Epidermal melanocyte (primary cell): ENCODE data around the gene ZFYVE27.
A peak's percentile ranks its signal among the peaks of the same experiment; 100 is the strongest.

Experiments used
- DNase-seq: peaks from one replicate; pipeline ENCODE4 v3.0.0; 2011; ENCODE audit warnings: low spot score; ENCODE audit not compliant: insufficient read length

ZFYVE27 gene

DNA sequence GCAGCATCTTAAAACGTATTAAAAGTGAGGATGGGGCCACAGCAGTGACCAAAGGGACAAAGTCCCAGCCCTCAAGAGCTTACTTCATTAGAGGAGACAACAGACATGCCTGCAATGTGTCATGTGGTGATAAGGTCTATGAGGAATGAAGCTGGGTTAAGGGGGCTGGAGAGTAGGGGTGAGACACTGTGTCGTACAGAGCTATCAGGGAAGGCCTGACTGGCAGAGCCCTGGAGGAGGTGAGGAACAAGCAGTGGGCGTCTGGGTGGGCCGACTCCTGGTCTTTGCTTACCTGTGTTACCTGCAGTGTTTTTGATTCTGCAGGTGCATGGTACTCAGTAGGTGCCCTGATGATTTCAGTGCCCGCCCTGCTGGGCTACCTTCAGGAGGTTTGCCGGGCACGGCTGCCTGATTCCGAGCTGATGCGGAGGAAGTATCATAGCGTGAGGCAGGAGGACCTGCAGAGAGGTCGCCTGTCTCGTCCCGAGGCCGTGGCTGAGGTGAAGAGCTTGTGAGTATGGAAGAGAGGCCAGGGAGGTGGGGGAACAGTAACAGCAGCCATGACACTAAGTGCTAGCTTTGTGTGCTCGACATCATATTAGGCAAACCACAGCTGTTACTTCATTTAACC lies 7.6 kb downstream of the ZFYVE27 start:
- no peak for DNase-seq

DNA sequence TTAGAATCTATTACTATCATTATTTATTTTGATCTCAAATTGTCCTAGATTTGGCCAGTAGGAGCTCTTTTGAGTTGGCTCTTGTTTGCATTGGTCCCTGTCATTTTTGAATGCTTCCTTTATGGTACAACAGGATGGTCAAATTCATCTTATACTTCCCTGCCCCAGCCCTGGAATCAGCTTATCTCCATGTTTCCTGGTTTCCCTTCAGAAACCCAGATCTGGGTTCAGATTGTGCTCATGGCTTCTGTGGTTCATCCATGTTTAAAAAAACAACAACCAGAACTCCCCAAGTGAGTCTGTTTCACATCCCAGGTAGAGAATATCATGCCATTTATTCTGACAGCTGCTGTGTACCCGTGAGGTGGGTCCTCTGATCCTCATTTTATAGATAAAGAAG lies 10.6 kb downstream of the ZFYVE27 start:
- DNase-seq, result no peak

DNA sequence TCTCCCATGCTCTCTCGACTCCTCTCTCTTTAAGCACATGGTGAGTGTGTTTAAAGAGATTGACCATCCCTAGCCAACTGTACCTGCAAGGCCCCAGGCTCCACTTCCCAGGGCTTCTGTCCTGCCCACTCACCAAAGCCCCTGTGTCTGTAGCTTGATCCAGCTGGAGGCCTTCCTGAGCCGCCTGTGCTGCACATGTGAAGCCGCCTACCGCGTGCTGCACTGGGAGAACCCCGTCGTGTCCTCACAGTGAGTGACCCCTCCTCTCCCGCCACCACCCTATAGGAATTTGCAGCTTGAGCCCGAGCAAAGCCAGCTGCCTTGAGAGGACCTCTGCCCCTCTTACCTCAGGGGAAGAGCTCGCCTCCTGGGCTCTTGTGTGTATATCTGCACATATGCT lies 11.2 kb downstream of the ZFYVE27 start:
- DNase-seq, result no peak

DNA sequence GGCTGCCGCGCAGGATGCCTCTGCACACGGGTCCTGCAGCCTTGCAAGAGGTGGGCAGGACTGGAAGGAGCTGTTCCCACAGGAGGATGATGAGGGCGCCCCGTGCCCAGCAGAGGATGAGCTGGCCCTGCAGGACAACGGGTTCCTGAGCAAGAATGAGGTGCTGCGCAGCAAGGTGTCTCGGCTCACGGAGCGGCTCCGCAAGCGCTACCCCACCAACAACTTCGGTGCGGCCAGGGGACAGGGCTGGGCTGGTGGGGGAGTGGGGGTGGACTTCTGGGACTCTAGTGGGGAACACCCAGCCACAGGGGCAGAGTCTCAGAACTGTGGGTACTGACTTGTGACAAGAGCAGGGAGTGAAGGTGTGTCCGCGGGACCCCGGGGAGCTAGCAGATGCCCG lies 16.0 kb downstream of the ZFYVE27 start:
- DNase-seq, result no peak

DNA sequence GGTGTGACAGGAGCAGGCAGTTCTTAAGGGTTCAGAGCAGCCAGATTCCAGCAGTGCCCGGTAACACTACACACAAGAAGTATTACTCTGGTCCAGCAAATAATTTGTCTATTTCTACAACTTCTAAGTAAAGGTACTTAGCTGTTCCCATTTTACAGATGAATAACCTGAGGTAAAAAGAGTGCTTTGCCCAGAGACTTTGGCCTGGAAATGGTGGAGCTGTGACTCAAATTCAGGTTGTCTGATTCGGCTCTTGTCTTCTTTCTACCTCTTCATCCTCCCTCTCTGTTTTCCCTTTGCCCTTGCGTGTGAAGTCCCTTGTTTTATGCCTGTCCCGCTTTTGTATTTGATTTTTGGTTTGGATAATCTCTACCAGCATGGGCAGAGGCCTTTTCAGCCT lies 17.8 kb downstream of the ZFYVE27 start:
- no peak for DNase-seq

DNA sequence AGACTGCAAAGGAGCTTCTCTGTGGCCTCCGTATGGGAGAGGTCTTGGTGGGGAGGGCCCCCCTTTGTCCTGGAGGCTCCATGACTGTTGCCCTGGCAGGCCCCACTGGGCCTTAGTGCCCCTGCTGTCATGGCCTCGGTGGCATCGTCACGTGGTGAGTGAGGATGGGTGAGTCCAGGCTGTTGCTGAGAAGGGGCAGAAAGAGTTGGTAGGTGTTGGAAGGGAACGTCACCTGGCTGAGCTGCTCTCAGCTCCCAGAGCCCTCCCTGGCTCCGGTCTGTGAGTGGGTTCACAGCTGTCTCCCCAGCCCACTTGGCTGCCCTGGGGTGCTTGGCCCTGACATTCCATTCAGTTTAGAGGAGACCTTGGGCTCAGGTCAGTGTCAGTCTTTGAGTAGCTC lies 18.8 kb downstream of the ZFYVE27 start:
- DNase-seq, result no peak

DNA sequence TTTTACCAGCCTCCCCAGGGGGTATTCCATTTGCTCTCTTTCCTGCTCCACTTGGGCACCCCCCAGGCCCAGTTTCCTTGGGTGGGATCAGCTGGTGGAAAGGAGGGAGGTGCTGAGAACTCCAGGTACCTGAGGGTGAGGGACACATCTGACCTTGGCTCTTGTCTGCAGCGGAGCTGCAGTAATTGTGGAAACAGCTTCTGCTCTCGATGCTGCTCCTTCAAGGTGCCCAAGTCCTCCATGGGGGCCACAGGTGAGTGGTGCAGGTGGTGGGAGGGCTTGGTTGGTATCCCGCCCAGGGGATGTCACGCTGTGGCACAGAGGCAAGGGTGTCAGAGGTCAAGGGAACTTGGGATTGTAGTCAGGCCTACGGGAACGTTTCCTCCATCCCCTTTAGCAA lies 20.5 kb downstream of the ZFYVE27 start:
- no peak for DNase-seq

DNA sequence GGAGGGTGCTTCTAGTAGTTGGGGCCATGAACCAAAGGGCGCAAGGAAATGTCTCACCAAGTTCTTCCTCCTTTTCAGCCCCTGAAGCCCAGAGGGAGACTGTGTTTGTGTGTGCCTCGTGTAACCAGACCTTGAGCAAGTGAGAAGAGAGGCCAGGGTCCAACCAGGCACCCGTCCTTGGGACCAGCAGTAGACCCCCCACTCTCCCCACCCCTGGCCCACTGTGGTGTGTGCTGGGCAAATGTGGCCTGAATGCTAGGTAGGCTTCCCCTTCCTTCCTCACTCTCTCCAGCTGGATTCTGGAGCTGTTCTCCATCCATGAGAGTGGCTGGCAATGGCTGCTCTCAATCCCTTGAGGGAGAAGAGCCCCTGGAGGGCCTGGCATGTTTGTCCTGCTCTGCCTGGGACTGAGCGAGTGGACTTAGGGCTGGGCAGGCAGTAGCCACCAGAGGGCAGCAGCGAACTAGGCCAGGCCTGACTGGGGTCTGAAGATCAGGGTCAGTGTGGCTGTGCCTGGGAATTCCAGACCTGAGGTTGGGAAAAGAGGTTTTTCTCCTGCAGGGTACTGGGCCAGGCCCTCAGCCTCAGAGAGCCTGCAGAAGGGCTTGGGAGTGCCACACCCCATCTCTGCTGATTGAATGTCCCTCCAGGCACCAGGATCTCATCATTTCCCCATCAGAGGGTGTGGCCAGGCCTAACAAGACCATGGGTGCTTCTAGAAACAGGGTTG lies 22.4 kb downstream of the ZFYVE27 start:
- peak; percentile 91 for DNase-seq

DNA sequence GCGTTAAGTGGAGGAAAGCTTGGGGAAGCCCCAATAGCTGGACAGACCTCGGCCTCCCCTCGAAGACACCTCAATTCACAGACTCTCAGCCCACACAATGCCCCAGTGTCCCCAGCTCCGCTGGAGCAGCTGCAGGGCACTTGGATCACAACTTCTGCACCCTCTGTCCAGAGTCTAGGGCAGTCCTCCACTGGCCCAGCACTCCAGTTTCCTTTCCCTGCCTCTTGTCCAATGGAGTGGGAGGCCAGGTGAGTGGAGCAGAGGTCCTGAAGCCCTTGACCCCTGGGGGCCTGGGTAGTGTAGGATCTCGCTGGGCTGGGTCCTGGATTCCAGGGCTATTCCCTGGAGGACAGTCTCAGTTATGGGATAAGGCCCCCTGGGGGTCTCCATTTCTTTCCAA lies 23.0 kb downstream of the ZFYVE27 start:
- DNase-seq, result no peak

DNA sequence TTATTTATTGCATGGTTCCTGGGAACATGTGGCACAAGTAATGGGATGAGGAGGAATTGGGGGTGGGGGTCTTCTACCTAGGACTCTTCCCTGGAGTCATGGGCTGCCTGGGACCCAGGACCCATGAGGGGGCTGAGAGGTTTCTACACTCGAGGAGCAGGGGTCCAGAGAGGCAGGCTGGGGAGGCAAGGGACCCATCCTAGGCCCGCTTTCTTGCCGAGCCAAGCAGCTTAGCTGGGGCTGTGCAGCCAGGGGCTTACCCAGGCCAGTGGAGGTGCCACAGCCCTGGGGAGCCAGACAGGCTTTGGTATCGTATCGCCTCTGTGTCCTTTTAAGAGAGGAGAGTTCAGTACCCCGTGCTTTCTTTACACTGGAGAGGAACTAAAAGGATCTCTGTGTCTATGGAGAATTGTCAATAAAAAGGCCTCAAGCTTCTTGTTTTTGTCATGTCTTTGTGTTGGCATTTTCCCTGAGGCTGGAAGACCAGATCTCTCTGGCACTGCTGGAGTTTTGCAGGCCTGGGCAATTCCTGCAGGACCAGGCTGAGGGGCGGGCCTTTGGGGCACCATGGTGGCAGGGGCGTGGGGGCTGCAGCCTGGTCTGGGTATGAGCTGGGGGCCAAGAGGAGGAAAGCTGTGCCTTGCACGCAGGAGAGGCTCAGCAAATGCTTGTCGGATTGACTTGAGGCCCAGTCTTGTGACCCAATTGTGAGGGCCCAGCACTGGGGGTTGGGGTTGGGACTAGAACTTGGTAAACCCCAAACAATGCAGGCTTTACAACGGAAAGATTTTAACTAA lies 23.7 kb downstream of the ZFYVE27 start:
- peak; percentile 80 for DNase-seq

DNA sequence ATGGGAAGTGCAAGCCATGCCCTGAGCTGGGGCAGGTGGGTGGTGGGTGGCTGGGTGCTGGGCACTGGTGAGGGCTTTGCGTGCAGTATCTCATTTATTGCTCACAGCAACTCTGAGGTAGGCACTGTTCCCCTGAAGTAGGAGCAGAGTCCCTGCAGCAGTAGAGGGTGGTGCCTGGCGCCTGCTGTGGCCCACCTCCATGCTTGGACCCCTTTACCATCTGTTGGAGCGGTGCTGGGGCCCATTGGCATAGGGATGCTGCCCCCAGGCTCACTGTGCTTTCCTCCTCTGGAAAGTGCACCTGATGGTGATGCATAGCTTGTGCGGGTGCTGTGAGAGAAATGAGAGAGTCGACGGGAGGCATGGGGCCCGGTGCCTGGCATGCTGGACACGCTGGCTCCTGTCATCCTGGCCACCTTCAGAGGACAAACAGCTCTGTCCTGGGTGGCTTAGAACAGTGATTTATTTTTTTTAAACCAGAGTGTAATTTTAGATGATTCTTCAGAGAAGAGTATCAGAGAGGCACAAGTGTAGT lies 24.5 kb downstream of the ZFYVE27 start:
- no peak for DNase-seq

DNA sequence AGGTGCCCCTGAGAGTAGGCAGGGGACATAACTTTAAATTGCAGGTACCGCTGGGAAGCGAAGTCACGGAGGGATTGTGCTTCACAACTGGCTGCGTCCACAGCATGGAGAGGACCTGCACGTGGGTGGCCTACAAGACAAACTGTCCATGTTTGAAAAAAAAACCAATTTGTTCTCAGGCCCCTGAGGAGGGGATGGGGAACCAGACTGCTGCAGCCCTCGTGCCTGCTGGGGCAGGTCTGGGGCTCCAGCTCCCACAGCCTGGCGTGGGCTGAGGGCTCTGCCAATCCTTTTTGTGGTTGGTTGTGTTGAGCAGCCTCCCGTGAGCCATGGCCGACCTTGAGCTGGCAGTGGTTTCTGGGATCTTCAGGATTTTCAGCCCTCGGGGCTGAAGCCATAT lies 25.1 kb downstream of the ZFYVE27 start:
- DNase-seq, result no peak

DNA sequence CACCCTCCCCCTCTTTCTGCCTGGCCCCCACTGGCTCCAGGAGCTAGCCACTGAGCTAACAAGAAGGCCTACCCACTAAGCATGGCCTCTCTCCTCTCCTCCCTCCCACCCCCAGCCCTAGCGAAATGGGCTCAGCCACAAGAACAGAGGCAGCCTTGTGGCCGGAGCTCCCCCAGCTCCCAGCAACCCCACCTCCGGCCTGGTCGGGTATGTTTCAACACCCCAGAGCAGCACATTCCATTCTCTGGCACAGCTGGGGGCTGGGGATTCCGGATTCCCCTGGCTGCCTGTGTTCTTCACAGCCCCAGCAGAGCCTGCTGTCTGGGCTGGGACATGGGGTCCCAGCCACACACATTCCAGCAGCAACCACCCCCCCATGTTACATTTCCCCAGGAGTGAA lies 25.9 kb downstream of the ZFYVE27 start:
- DNase-seq, result peak; percentile 66

DNA sequence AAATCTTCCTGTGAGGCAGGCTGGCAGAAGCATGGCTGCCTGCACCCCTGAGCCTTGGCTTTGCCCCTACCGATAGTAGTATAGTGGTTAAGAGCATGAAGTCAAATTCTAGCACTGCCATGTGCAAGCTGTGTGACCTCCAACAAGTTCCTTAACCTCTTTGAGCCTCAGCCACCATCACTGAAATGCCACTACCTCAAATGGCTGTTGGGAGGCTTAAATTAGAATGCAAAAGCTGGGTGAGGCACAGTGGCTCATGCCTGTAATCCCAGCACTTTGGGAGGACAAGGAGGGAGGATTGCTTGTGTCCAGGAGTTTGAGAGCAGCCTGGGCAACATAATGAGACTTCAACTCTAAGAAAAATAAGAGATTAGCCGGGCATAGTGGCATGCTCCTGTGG lies 26.5 kb downstream of the ZFYVE27 start:
- no peak for DNase-seq

DNA sequence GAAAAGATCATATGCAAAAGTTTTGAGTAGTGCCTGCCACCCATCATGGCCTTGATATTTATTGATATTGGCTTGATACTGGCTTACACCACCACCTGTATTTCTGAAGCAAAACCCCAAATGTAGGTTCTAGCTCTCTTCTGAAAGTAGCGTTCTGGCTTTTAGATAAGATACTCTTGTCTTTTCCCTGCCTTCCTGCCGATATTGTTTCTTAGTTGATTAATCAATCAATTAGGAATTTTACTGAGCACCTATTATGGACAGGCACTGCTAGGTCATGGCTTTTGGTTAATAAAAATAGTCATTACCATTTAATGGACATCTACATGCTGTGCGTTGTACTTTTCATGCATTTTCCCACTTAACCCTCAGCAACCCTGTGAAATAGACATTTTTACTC lies 27.0 kb downstream of the ZFYVE27 start:
- no peak for DNase-seq

DNA sequence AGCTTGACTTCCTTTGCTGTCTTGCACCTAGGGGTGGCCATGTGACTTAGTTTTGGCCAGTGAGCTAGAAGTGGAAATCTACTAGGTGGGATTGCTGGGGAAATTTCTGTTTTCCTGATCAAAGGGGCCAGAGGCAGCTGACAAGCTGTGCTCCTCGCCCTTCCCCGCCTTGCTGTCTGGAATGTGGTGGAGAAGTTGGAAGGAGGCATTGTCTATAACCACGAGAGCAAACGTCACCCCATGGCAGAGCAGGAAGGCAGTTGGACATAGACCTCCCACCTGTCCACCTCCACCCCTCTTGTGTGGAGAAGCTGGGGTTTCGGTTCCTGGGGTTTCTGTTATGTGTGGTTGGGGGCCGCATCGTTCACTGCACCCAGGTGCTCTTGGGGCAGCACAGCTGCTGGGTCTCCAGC lies 27.6 kb downstream of the ZFYVE27 start:
- DNase-seq, result no peak

DNA sequence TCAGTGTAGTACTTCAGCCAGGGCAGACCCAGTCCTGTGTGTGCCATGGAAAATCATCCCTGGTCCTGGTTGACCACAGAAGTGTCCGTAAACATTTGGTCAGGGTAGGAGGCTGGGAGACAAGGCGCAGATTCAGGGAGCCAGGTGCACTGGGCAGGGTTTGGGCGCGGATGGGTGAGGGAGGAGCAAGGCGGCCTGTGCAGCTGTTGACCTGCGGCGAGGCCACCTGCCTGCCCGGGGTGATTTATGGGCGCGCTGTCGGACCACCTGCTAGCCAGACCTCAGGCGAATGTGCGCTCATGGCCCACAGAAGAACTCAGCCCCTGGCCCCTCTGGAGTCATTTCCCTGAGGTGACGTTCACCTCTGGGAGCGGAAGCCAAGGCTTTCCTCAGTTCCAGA lies 28.3 kb downstream of the ZFYVE27 start:
- no peak for DNase-seq

DNA sequence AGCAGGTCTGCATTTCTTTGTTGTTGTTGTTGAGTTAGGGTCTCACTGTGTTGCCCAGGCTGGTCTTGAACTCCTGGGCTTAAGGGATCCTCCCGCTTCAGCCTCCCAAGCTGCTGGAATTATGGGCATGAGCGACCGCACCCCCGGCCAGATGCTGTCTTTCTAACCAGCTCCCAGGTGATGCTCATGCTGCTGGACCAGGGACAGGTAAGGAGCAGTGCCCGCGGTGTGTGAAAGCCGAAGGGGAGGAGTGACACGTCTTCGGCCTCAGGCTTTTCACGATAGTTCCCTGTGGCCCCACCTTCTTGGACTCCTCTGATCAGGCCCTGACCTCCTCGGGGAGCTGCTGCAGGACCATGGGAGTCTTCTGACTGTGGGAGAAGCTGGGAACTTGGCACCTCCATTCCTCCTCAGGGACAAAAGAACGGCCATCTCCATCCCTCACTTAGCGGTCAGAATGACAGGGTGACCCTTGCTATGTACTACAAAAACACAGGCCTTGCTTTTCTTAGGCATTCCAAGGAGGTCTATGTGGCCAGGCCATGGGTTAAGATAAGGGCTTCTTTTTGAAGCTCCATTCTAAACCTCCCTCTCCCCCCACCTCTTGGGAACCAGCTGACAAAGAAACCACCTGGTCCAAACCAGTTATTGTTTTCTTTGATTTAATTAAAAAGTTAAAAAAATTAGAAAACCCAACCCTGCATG lies 29.3 kb downstream of the ZFYVE27 start:
- DNase-seq, result no peak

DNA sequence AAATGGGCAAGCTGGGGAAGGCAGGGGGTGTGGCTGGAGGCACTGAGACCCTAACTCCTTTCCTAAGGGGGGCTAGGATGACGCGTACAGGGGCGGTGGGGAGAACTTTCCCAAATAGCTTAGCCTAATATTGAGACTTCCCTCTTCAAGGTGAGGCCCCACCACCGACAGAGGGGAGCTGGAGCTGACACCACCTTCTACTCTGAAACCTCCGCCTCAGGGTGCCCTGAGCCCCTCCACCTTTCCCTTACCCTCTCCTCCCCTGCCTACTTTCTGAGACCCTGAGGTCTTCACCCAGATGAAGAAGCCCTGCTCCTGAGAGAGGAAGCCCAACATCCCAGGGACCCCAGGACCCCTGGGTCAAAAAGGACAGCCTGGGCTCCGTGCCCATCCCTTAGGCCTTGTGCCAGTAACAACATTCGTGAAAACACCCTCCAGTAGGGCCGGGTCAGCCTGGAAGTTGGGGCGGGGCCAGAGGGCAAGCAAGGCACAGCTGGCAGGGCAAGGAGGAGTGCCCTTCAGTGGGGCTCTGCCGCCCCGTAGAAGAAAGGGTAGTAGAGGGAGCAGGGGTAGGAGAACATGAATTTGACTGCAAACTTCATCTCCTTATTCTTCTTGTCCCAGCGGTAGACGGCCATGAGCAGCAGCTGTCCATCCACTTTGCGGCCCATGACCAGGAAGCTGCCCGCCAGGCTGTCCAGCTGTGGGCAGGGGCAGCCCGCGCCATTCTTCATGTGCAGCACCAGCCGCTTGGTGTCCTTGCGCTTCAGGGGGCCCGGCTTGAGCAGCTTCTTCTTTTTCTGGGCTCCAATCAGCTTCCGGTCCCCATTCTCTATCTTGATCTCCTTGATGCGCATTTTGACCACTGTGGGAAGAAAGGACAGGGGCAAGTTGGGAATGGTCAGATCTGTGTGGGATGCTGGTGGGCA lies 30.3 kb downstream of the ZFYVE27 start:
- DNase-seq, result no peak
